GM18508 (cell line): Measurements from ENCODE around the gene CCDC106.

Experiments used
- ATAC-seq: cut with Tn5 transposase; IDR thresholded peaks from one replicate; pipeline ENCODE4 v1.9.1; 2021; ENCODE audit warnings: moderate number of reproducible peaks; ENCODE audit not compliant: insufficient read depth, unreplicated experiment

CCDC106 gene

GRCh38 chr19:55679343-55680257 lies 31.6 kb downstream of the CCDC106 start:
- no peak for ATAC-seq

GRCh38 chr19:55680339-55681130 lies 32.5 kb downstream of the CCDC106 start:
- no peak for ATAC-seq

GRCh38 chr19:55681131-55682092 lies 33.4 kb downstream of the CCDC106 start:
- no peak for ATAC-seq

- no peak for ATAC-seq
Observed at GRCh38 chr19:55683449-55684261, 35.6 kb downstream of the CCDC106 start.

GRCh38 chr19:55684946-55685681 lies 37.1 kb downstream of the CCDC106 start:
- no peak for ATAC-seq

GRCh38 chr19:55685776-55686175 lies 37.8 kb downstream of the CCDC106 start:
- ATAC-seq = no peak

- ATAC-seq = no peak
Observed at GRCh38 chr19:55686311-55687050, 38.5 kb downstream of the CCDC106 start.

- ATAC-seq = no peak
Observed at GRCh38 chr19:55687281-55688201, 39.5 kb downstream of the CCDC106 start.

- no peak for ATAC-seq
Observed at GRCh38 chr19:55688422-55689218, 40.6 kb downstream of the CCDC106 start.

GRCh38 chr19:55689411-55690108 lies 41.5 kb downstream of the CCDC106 start:
- ATAC-seq = no peak

GRCh38 chr19:55690109-55690768 lies 42.2 kb downstream of the CCDC106 start:
- no peak for ATAC-seq

- no peak for ATAC-seq
Observed at GRCh38 chr19:55690769-55691545, 42.9 kb downstream of the CCDC106 start.

GRCh38 chr19:55691561-55692481 lies 43.8 kb downstream of the CCDC106 start:
- ATAC-seq = no peak
